GM12878 (cell line): ENCODE measurements around the gene ELAVL1. TPM values are rescaled to one million over a fixed set of nuclear protein-coding genes. Genes with fewer than 3 reads are reported as not detected.

Experiments used
- BCLAF1 ChIP-seq: fragments of 450-650 bp; IDR thresholded peaks from 2 replicates; pipeline ENCODE4 v1.6.1; 2017; ENCODE audit warnings: antibody characterized with exemption, mild to moderate bottlenecking, moderate library complexity
- CHD1 ChIP-seq: IDR thresholded peaks from 2 replicates; pipeline ENCODE4 v1.6.1; 2012; ENCODE audit warnings: low read depth, low read length, improper control_type of control experiment
- CTCF ChIP-seq, 3 experiments: IDR thresholded peaks in 2 of 3; conservative IDR thresholded peaks in 1 of 3; 2 replicates each; pipeline ENCODE4 v1.5.1; 2011; ENCODE audit warnings: low read depth in 3 of 3, low read length in 3 of 3, mild to moderate bottlenecking in 3 of 3, control low read depth in 2 of 3, moderate library complexity in 2 of 3, inconsistent platforms in 1 of 3, mixed read lengths in 1 of 3; ENCODE audit not compliant: control insufficient read depth in 2 of 3, insufficient read depth in 1 of 3; ENCODE audit errors: extremely low read depth in 1 of 3
- GATAD2B ChIP-seq: fragments of 450-650 bp; conservative IDR thresholded peaks from 2 replicates; pipeline ENCODE4 v1.6.1; 2017; ENCODE audit warnings: low read depth, mild to moderate bottlenecking, moderate library complexity
- IKZF2 ChIP-seq, 2 experiments: fragments of 450-650 bp; IDR thresholded peaks; 2 replicates each; pipeline ENCODE4 v1.6.1; 2017; ENCODE audit warnings: mild to moderate bottlenecking in 2 of 2, moderate library complexity in 2 of 2
- KDM1A ChIP-seq: fragments of 200-600 bp; sonication (generic); IDR thresholded peaks from 2 replicates; pipeline ENCODE4 v1.6.1; 2016; ENCODE audit warnings: borderline replicate concordance
- MAX ChIP-seq: IDR thresholded peaks from 2 replicates; pipeline ENCODE4 v1.6.1; 2012; ENCODE audit warnings: low read depth, low read length, improper control_type of control experiment
- MEF2B ChIP-seq: fragments of 450-650 bp; IDR thresholded peaks from 2 replicates; pipeline ENCODE4 v1.6.1; 2018; ENCODE audit warnings: mild to moderate bottlenecking, moderate library complexity; ENCODE audit not compliant: partially characterized antibody, poor library complexity, severe bottlenecking
- NFXL1 ChIP-seq: fragments of 450-650 bp; IDR thresholded peaks from 2 replicates; pipeline ENCODE4 v1.6.1; 2017; ENCODE audit warnings: antibody characterized with exemption, mild to moderate bottlenecking, borderline replicate concordance
- NR2C1 ChIP-seq: fragments of 450-650 bp; IDR thresholded peaks from 2 replicates; pipeline ENCODE4 v1.6.1; 2017; ENCODE audit warnings: antibody characterized with exemption, mild to moderate bottlenecking, moderate library complexity
- NR2C2 ChIP-seq: IDR thresholded peaks from 2 replicates; pipeline ENCODE4 v1.6.1; 2011; ENCODE audit warnings: borderline replicate concordance, low read depth; ENCODE audit not compliant: control insufficient read depth, insufficient read length
- NR2F1 ChIP-seq: fragments of 450-650 bp; conservative IDR thresholded peaks from 2 replicates; pipeline ENCODE4 v1.6.1; 2017; ENCODE audit warnings: mild to moderate bottlenecking
- PAX8 ChIP-seq: fragments of 450-650 bp; IDR thresholded peaks from 2 replicates; pipeline ENCODE4 v1.6.1; 2017; ENCODE audit warnings: mild to moderate bottlenecking, moderate library complexity
- POU2F2 ChIP-seq: IDR thresholded peaks from 3 replicates; pipeline ENCODE4 v1.6.1; 2011; ENCODE audit warnings: low read depth, mild to moderate bottlenecking, low read length, borderline replicate concordance
- RUNX3 ChIP-seq: IDR thresholded peaks from 2 replicates; pipeline ENCODE4 v1.6.1; 2012; ENCODE audit warnings: low read length, inconsistent platforms
- SREBF2 ChIP-seq: IDR thresholded peaks from 2 replicates; pipeline ENCODE4 v1.6.1; 2012; ENCODE audit warnings: mild to moderate bottlenecking, low read length
- TAF1 ChIP-seq: IDR thresholded peaks from 2 replicates; pipeline ENCODE4 v1.6.1; 2011; ENCODE audit warnings: mild to moderate bottlenecking, low read depth, low read length, borderline replicate concordance
- ZBTB4 ChIP-seq: fragments of 450-650 bp; formaldehyde crosslinking; IDR thresholded peaks from 2 replicates; pipeline ENCODE4 v1.4.0; 2022; ENCODE audit warnings: mild to moderate bottlenecking, moderate library complexity
- ZNF207 ChIP-seq: fragments of 450-650 bp; IDR thresholded peaks from 2 replicates; pipeline ENCODE4 v1.6.1; 2014; ENCODE audit warnings: antibody characterized with exemption, mild to moderate bottlenecking, borderline replicate concordance
- polyA plus RNA-seq, 11 experiments: library from polyadenylated mRNA; depleted of rRNA in 4 of 11; unstranded in 6 of 11; stranded (reverse) in 5 of 11; fragments of >200 nt; fragmentation: Nextera tagmentation in 4 of 11; fragmentation: Illumina TruSeq in 1 of 11; extraction: Ambion mirVana in 4 of 11; extraction: Trizol in 1 of 11; gene quantifications; 1 replicate in 1 of 11; 2 replicates in 10 of 11; pipeline versions ENCODE4 v1.2.1 to v1.2.3, GENCODE V29; 2011 to 2016; ENCODE audit warnings: inconsistent platforms in 2 of 11, missing spikeins in 2 of 11, low read depth in 1 of 11
- total RNA-seq, 4 experiments: library from RNA; depleted of rRNA in 3 of 4; stranded (reverse); fragments of >200 nt in 3 of 4; fragmentation: Illumina TruSeq in 1 of 4; extraction: Trizol in 1 of 4; gene quantifications; 2 replicates each; pipeline versions ENCODE4 v1.2.1 to v1.2.3, GENCODE V29; 2013 to 2021
- TF ChIP-seq, protein P1 (sequence below): fragments of 450-650 bp; IDR thresholded peaks from 2 replicates; pipeline ENCODE4 v1.6.1; 2017; ENCODE audit warnings: low read depth, mild to moderate bottlenecking, moderate library complexity

ELAVL1 gene
- total and polyA plus RNA-seq, 10 of the 15 experiments (the other 5 are each of a cell fraction or from before 2014, with no cell fraction given), result 7.4 to 155 (median 70.3) TPM

- TF ChIP-seq NFXL1 (no peak), NR2C2 (no peak), BCLAF1 (no peak), ZBTB4 (CRISPR knock-in tag) (no peak), IKZF2 (IDR thresholded peaks at IDR 0.05) (no peak), KDM1A (no peak), NR2C1 (no peak), TAF1 (no peak), PAX8 (no peak), MAX (no peak), GATAD2B (no peak), NR2F1 (peak; percentile 44; the same call in 1 of the 2 replicates), ZNF207 (no peak), POU2F2 (no peak), CHD1 (no peak), RUNX3 (peak; percentile 52; the same call in 1 of the 2 replicates), CTCF (IDR thresholded peaks at IDR 0.05 in 2 of 3, conservative IDR thresholded peaks at IDR 0.05 in 1 of 3; ENCODE audit: control insufficient read depth in 2 of 3, extremely low read depth in 1 of 3, insufficient read depth in 1 of 3, low read depth in 3 of 3, low read length in 3 of 3) (no peak), SREBF2 (no peak), MEF2B (peak; percentile 57)
- TF ChIP-seq, protein P1, sequence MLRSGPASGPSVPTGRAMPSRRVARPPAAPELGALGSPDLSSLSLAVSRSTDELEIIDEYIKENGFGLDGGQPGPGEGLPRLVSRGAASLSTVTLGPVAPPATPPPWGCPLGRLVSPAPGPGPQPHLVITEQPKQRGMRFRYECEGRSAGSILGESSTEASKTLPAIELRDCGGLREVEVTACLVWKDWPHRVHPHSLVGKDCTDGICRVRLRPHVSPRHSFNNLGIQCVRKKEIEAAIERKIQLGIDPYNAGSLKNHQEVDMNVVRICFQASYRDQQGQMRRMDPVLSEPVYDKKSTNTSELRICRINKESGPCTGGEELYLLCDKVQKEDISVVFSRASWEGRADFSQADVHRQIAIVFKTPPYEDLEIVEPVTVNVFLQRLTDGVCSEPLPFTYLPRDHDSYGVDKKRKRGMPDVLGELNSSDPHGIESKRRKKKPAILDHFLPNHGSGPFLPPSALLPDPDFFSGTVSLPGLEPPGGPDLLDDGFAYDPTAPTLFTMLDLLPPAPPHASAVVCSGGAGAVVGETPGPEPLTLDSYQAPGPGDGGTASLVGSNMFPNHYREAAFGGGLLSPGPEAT, result no peak
Measured at GRCh38 chr19:8004723-8005513, 523 bp downstream of the ELAVL1 start (continued).
